GM19372 (cell line): ENCODE results near the gene DYNLL2.
A peak's percentile ranks its signal among the peaks of the same experiment; 100 is the strongest.
"Not testable (repeated sequence)": the region's sequence is repeated elsewhere in the genome, so short reads cannot be mapped to it uniquely, and the experiment has no call there.

ENCODE experiments used
- ATAC-seq: cut with Tn5 transposase; IDR thresholded peaks from one replicate; pipeline ENCODE4 v1.9.1; 2021; ENCODE audit warnings: mild to moderate bottlenecking, low read depth, moderate library complexity; ENCODE audit not compliant: unreplicated experiment

DYNLL2 gene

GRCh38 chr17:58066401-58066800, 16.8 kb upstream of the DYNLL2 start:
- no peak for ATAC-seq

- ATAC-seq, result no peak
These were observed 10.4 kb upstream of the DYNLL2 start for GRCh38 chr17:58072862-58073261.

GRCh38 chr17:58073266-58073665, 10.0 kb upstream of the DYNLL2 start:
- not testable (repeated sequence) for ATAC-seq

- ATAC-seq, result not testable (repeated sequence)
These were observed 8.8 kb upstream of the DYNLL2 start for GRCh38 chr17:58074406-58074805.

- no peak for ATAC-seq
These were observed 3.8 kb upstream of the DYNLL2 start for GRCh38 chr17:58079300-58080033.

- ATAC-seq, result no peak
These were observed 1.4 kb upstream of the DYNLL2 start for GRCh38 chr17:58081646-58082340.

- no peak for ATAC-seq
These were observed 814 bp upstream of the DYNLL2 start for GRCh38 chr17:58082341-58082869.

- ATAC-seq, result peak; percentile 48
These were observed 485 bp downstream of the DYNLL2 start for GRCh38 chr17:58083491-58084316.

GRCh38 chr17:58084317-58084981, 1.2 kb downstream of the DYNLL2 start:
- no peak for ATAC-seq

GRCh38 chr17:58085039-58085715, 2.0 kb downstream of the DYNLL2 start:
- no peak for ATAC-seq

GRCh38 chr17:58086953-58087352, 3.7 kb downstream of the DYNLL2 start:
- no peak for ATAC-seq

- ATAC-seq, result no peak
These were observed 5.4 kb downstream of the DYNLL2 start for GRCh38 chr17:58088624-58089023.

GRCh38 chr17:58089111-58089510, 5.9 kb downstream of the DYNLL2 start:
- no peak for ATAC-seq

GRCh38 chr17:58091024-58091567, 7.9 kb downstream of the DYNLL2 start:
- ATAC-seq, result no peak

- no peak for ATAC-seq
These were observed 9.0 kb downstream of the DYNLL2 start for GRCh38 chr17:58092101-58092796.

GRCh38 chr17:58092797-58093385, 9.7 kb downstream of the DYNLL2 start:
- ATAC-seq, result no peak

GRCh38 chr17:58094118-58094517, 10.9 kb downstream of the DYNLL2 start:
- ATAC-seq, result no peak

GRCh38 chr17:58096892-58097291, 13.7 kb downstream of the DYNLL2 start:
- ATAC-seq, result no peak
